SU-DHL-6 (cell line): Measurements from ENCODE around the gene KRTAP5-11.
"Not testable (repeated sequence)": the region's sequence is repeated elsewhere in the genome, so short reads cannot be mapped to it uniquely, and the experiment has no call there.

ENCODE experiments used
- H2AFZ ChIP-seq: fragments of 200-600 bp; sonication (generic); 2 replicates; pipeline ENCODE4 v1.6.1; 2014; ENCODE audit warnings: low read depth, mild to moderate bottlenecking, moderate library complexity, mixed read lengths, antibody characterized with exemption, low read length; ENCODE audit not compliant: severe bottlenecking
- H3F3A ChIP-seq: fragments of 200-600 bp; shearing (Covaris generic); 2 replicates; pipeline ENCODE4 v1.6.0; 2016; ENCODE audit warnings: antibody characterized with exemption, mild to moderate bottlenecking; ENCODE audit not compliant: insufficient read depth
- H3K27ac ChIP-seq: fragments of 200-600 bp; sonication (generic); 2 replicates; pipeline ENCODE4 v1.5.1; 2016; ENCODE audit warnings: low read depth, mild to moderate bottlenecking, low read length, moderate library complexity, mixed read lengths
- H3K27me3 ChIP-seq: fragments of 200-600 bp; sonication (generic), shearing (Covaris generic); 2 replicates; pipeline ENCODE4 v1.6.0; 2014; ENCODE audit warnings: mild to moderate bottlenecking, low read length
- H3K36me3 ChIP-seq: fragments of 200-600 bp; sonication (generic); 2 replicates; pipeline ENCODE4 v1.6.1; 2014; ENCODE audit warnings: mild to moderate bottlenecking, low read length, mixed read lengths
- H3K4me2 ChIP-seq: fragments of 300-600, 200-600 bp; shearing (Covaris generic), sonication (generic); 2 replicates; pipeline ENCODE4 v1.6.0; 2014; ENCODE audit warnings: low read length, low read depth, mild to moderate bottlenecking; ENCODE audit not compliant: poor library complexity, severe bottlenecking
- H3K4me3 ChIP-seq: fragments of 200-600 bp; sonication (generic); 2 replicates; pipeline ENCODE4 v1.5.1; 2014; ENCODE audit warnings: antibody characterized with exemption, low read length, mild to moderate bottlenecking, mixed read lengths; ENCODE audit not compliant: insufficient read depth, poor library complexity, severe bottlenecking
- H3K79me2 ChIP-seq: fragments of 200-600 bp; sonication (generic); 2 replicates; pipeline ENCODE4 v1.6.1; 2014; ENCODE audit warnings: mild to moderate bottlenecking, low read length, moderate library complexity; ENCODE audit not compliant: insufficient read depth
- H3K9ac ChIP-seq: fragments of 200-600 bp; sonication (generic); 2 replicates; pipeline ENCODE4 v1.7.0; 2014; ENCODE audit warnings: mild to moderate bottlenecking, low read length
- H3K9me2 ChIP-seq: fragments of 200-600 bp; sonication (generic); replicated peaks from 2 replicates; pipeline ENCODE4 v1.6.1; 2014; ENCODE audit warnings: low read length; ENCODE audit not compliant: insufficient read depth
- H3K9me3 ChIP-seq: fragments of 200-600 bp; sonication (generic); 2 replicates; pipeline ENCODE4 v1.6.1; 2014; ENCODE audit warnings: low read length, mixed read lengths; ENCODE audit not compliant: insufficient read depth
- H4K20me1 ChIP-seq: fragments of 200-600 bp; sonication (generic); 2 replicates; pipeline ENCODE4 v1.6.1; 2014; ENCODE audit warnings: low read depth, mild to moderate bottlenecking, antibody characterized with exemption, low read length, moderate library complexity, mixed read lengths
- EZH2phosphoT487 ChIP-seq: fragments of 200-600 bp; sonication (generic), shearing (Covaris generic); conservative IDR thresholded peaks from 2 replicates; pipeline ENCODE4 v1.6.1; 2018; ENCODE audit warnings: mild to moderate bottlenecking, antibody characterized with exemption, low read length, moderate library complexity, mixed read lengths
- TF ChIP-seq, protein P1 (sequence below): fragments of 200-600 bp; sonication (generic); IDR thresholded peaks from one replicate; pipeline ENCODE4 v1.5.1; 2017; ENCODE audit warnings: antibody characterized with exemption, mild to moderate bottlenecking, low read length, moderate library complexity; ENCODE audit not compliant: insufficient read depth, poor library complexity, severe bottlenecking

Gene KRTAP5-11

DNA sequence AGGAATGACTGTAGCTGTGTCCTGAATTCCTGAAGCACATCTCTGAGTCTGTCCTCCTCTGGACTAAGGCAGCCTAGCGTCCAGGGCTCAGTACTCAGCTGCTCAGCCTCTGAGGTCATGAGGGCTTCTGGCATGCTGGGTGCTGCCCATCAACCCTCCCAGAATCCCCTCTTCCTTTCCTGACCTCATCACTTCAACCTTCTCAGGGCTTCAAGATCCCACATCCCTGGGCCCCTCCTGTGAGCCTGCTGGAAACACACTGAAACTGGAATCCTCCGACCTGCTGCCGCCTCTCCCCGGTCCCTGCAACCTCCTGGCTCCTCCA, 44.0 kb downstream of the KRTAP5-11 start:
- Histone ChIP-seq H3K9me3 (no peaks in the 10 kb centered on the region), H3K27ac (no peak overlapping the region), H3K36me3 (no peaks in the 10 kb centered on the region), H3K9ac (no peak overlapping the region), H3K79me2 (no peaks in the 10 kb centered on the region), H3K9me2 (no peaks in the 10 kb centered on the region), H4K20me1 (no peaks in the 10 kb centered on the region), H3K4me3 (no peak overlapping the region), H2AFZ (no peak overlapping the region), H3K4me2 (no peak overlapping the region), H3K27me3 (no peaks in the 10 kb centered on the region), H3F3A (no peaks in the 10 kb centered on the region)
- TF ChIP-seq EZH2phosphoT487, result no peak
- TF ChIP-seq, protein P1, sequence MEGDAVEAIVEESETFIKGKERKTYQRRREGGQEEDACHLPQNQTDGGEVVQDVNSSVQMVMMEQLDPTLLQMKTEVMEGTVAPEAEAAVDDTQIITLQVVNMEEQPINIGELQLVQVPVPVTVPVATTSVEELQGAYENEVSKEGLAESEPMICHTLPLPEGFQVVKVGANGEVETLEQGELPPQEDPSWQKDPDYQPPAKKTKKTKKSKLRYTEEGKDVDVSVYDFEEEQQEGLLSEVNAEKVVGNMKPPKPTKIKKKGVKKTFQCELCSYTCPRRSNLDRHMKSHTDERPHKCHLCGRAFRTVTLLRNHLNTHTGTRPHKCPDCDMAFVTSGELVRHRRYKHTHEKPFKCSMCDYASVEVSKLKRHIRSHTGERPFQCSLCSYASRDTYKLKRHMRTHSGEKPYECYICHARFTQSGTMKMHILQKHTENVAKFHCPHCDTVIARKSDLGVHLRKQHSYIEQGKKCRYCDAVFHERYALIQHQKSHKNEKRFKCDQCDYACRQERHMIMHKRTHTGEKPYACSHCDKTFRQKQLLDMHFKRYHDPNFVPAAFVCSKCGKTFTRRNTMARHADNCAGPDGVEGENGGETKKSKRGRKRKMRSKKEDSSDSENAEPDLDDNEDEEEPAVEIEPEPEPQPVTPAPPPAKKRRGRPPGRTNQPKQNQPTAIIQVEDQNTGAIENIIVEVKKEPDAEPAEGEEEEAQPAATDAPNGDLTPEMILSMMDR, result no peak

DNA sequence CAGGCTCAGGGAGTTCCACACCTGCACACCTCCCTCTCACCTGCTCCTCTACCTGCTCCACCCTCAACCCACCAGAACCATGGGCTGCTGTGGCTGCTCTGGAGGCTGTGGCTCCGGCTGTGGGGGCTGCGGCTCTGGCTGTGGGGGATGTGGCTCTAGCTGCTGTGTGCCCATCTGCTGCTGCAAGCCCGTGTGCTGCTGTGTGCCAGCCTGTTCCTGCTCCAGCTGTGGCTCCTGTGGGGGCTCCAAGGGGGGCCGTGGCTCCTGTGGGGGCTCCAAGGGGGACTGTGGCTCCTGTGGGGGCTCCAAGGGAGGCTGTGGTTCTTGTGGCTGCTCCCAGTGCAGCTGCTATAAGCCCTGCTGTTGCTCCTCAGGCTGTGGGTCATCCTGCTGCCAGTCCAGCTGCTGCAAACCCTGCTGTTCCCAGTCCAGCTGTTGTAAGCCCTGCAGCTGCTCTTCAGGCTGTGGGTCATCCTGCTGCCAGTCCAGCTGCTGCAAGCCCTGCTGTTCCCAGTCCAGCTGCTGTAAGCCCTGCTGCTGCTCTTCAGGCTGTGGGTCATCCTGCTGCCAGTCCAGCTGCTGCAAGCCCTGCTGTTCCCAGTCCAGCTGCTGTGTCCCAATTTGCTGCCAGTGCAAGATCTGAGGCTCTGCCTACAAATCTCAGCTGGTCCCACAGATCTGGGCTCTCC, 44.6 kb downstream of the KRTAP5-11 start, which contains the start of gene KRTAP5-8:
KRTAP5-8 (plus strand) TSS at position 49 of the 689 bp plus-strand sequence; CDS start at position 80, 31 bp downstream.
- not testable (repeated sequence) for H3K4me2 ChIP-seq

DNA sequence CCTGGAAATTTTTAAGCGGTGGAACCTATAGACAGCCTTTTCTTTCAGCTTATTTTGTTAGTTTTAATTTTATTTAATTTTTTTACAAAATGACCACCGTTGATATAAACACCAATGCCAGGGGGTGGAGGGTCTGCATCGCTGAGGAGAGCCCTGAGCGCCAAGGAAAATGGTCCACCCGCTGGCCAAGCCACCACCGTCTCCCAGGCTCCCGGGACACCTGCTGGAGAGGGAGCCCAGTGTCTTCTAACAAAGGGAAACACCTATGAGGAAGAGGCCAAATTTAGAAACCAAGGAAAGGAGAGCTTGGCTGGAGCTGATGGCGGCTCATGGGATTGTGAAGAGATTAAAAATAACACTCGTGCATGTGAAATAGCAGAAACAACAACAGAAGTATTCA, 45.1 kb downstream of the KRTAP5-11 start:
- Histone ChIP-seq H3K79me2 (no peaks in the 10 kb centered on the region), H3K27ac (no peak overlapping the region), H3F3A (no peaks in the 10 kb centered on the region), H3K36me3 (no peaks in the 10 kb centered on the region), H3K9me2 (no peaks in the 10 kb centered on the region), H3K9me3 (no peaks in the 10 kb centered on the region), H4K20me1 (no peaks in the 10 kb centered on the region), H3K4me2 (no peak overlapping the region), H2AFZ (no peak overlapping the region), H3K27me3 (no peaks in the 10 kb centered on the region), H3K9ac (no peak overlapping the region), H3K4me3 (no peak overlapping the region)
- TF ChIP-seq, protein P1, result no peak
- TF ChIP-seq EZH2phosphoT487, result no peak

More for the DNA sequence above, 44.6 kb downstream of the KRTAP5-11 start, which contains the start of gene KRTAP5-8:
- H2AFZ ChIP-seq, H3F3A ChIP-seq, H3K9me3 ChIP-seq, H3K4me3 ChIP-seq, H3K9ac ChIP-seq, H3K9me2 ChIP-seq, H3K27ac ChIP-seq, H3K36me3 ChIP-seq, H3K27me3 ChIP-seq, H3K79me2 ChIP-seq, H4K20me1 ChIP-seq: not testable (repeated sequence)

DNA sequence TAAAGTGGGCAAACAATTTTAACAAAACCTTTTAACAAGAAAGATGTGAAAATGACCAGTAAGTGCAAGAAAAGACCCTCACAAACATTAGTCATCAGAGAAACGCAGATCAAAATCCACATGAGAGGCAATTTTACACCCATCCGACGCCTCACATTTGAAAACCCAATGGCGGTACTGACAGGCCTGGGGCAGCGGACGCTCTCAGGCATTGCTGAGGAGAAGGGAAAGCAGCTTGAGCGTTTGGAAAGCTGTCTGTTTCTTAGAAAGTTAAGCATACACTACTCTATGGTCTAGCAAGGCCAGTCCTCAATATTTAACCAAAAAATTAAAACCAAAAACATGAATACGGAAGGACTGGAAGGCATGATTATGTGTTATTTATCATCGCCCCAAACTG, 46.9 kb downstream of the KRTAP5-11 start:
- Histone ChIP-seq H3K36me3 (no peaks in the 10 kb centered on the region), H3F3A (no peaks in the 10 kb centered on the region), H4K20me1 (no peaks in the 10 kb centered on the region), H3K4me3 (no peak overlapping the region), H3K9me2 (no peaks in the 10 kb centered on the region), H2AFZ (no peak overlapping the region), H3K27ac (no peak overlapping the region), H3K9ac (no peak overlapping the region), H3K27me3 (no peaks in the 10 kb centered on the region), H3K9me3 (no peaks in the 10 kb centered on the region), H3K4me2 (no peak overlapping the region), H3K79me2 (no peaks in the 10 kb centered on the region)
- no peak for TF ChIP-seq EZH2phosphoT487
- TF ChIP-seq, protein P1, result no peak

DNA sequence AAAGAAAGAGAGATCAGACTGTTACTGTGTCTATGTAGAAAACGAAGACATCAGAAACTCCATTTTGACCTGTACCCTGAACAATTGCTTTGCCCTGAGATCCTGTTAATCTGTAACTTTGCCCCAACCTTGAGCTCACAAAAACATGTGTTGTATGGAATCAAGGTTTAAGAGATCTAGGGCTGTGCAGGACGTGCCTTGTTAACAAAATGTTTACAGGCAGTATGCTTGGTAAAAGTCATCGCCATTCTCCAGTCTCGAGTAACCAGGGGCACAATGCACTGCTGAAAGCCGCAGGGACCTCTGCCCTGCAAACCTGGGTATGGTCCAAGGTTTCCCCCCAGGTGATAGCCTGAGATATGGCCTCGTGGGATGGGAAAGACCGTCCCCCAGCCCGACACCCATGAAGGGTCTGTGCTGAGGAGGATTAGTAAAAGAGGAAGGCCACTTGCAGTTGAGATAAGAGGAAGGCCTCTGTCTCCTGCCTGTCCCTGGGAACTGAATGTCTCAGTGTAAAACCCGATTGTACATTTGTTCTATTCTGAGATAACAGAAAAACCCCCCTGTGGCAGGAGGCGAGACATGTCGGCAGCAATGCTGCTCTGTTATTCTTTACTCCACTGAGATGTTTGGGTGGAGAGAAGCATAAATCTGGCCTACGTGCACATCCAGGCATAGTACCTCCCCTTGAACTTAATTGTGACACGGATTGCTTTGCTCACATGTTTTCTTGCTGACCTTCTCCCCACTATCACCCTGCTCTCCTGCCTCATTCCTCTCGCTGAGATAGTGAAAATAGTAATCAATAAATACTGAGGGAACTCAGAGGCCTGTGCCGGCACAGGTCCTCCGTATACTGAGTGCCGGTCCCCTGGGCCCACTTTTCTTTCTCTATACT, 47.7 kb downstream of the KRTAP5-11 start:
- not testable (repeated sequence) for H4K20me1 ChIP-seq, H2AFZ ChIP-seq, H3K27ac ChIP-seq, H3K4me2 ChIP-seq, H3K79me2 ChIP-seq, H3K4me3 ChIP-seq, H3K9me3 ChIP-seq, H3K36me3 ChIP-seq, H3K9ac ChIP-seq, H3F3A ChIP-seq, H3K9me2 ChIP-seq, H3K27me3 ChIP-seq
